ENCODE data around the gene GTF2F2.

The GTF2F2 gene

DNA sequence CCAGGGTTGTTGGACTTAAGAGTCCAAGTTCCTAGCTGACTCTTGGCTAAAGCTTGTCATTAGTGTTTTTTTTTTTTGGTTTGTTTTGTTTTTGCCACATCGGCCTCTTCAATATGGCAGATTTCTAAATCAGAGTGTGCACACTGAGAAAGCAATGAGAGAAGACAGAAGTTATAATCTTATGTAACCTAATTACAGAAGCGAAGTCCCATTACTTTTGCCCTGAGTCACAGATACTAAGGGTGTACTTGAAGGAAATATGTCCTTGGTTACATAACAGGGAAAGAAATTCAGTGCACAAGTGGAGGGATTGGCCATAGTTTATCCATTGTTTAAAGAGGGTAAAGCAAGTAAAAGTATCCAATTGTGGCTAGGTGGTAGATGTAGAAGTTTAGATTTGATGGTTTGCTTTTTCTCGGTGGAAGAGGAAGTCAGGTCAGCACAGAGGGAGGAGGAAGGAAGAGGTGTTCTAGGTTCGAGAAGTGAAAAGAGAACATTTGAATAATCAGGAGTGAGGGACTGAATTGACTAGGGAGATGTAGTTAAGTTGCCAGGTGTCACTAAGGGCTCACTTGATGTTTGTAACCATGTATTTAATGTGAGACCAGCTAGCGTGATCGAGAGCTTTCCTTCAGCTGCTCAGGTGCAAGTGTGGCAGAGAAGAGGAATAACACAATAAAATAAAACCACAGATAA lies 12.2 kb downstream of the GTF2F2 start:
- no peak for DNase-seq

DNA sequence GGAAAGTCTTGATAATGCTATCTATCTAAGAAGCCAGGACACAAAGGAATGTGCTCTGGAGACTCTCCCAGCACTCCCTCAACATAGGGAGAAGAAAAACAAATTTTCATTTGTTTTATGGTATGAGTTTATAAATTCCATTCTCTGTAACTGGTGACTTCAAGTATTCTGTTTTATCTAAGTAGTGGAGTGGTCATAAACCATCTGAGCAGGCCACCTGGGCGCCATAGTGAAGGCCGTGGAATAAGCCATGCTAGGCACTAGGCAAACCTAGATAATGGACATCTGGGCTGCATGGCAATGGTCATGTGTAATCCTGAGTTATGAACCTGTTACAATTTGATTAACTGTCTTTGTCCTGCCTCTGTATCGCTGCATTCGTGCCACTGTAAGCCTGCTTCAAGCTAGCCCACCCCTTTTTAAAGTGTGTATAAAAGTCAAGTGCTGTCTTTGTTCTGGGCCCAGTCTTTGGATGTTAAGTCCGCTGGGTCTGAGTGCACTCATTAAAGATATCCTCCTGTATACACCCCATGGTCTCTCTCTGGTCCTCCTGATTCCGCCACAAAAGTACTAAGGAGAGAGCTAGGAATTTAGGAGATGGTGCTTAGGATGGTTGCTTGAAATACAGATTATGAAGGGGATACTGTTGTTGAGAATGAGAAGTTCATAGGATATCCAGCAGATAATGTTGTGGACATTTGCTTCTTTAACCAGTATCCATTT lies 13.2 kb downstream of the GTF2F2 start:
- no peak for DNase-seq

DNA sequence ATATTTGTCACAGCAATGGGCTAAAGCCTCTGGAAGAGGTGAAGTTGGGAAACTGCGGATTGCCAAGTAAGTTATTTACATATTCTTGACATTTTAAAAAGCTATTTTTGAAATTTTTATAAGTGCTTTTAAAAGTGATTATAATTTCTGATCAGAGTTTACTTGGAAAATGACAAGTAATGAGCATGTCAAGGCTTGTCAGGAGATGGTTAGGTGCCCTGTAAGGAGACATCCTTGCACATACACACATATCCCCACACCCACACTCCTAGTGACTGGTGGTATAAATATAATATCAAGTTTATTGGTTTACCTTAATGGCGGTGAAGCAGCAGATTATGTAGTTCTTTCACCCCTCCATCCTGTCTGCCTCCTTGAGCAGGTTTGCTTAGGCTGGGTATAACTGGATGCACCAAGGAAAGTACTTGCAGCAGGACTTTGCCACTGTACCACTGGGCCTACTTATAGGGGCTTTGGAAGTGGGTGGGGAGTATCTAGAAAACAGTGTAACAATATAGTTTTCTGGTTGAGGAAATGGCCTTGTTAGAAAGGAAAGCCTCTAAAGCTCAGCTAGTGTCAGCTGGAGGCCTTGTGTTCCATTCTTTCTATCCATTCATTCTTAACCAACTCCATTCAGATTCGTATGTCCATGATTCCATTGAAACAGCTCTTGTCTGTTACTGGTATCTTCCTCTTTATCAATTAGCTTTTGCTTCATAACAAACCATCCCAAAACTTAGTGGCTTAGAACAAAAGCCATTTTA lies 16.6 kb downstream of the GTF2F2 start:
- no peak for DNase-seq

DNA sequence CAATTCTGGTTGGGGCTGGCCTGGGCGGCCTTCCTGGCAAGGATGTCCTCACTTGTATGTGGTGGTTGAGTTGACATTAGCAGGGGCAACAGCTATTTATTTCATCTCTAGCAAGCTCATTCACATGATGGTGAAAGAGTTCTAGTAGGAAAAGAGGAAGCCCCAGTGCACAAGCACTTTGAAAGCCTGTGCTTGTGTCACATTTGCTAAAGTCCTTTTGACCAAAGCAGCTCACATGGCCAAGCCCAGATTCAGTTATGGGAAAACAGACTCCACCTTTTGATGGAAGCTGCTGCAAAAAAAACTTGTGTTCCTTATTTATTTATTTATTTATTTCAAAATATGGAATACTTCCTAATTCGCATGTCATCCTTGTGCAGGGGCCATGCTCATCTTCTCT lies 17.2 kb downstream of the GTF2F2 start:
- no peak for DNase-seq

DNA sequence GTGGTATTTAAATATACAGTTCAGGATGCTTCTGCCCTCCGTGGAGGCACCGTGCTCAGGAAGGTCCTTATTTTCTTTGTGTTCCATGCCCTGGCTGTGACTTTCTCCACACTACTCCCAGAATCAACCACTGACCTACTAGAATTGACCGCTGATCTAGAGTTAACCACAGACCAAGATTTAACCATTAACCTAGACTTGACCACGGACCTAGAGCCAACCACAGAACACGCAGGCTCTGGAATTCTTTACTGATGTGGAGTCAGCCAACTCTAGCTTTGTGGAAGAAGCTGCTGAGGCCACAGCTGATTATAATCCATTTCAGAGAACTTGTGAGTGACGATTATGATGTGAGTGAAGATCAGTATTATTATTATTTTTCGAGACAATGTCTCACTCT lies 18.0 kb downstream of the GTF2F2 start:
- no peak for DNase-seq

DNA sequence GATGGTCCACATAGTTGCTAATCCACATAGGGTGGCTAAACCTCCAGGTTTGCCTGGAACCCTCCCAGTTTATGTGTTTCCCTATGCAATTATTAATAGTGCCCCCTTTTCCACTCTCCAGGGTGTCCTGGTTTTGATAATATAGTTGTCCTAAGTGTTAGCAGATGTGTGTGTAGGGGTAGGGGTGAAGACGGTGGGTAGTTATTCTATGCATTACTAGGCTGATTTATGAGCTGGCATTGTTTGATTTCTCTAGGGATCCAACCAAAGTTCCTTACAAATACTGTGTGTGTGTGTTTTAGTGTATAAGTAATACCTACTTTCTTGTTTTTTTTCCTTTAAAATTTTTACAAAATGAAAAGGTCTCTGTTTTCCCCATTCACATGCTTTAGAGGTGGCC lies 21.1 kb downstream of the GTF2F2 start:
- no peak for DNase-seq

DNA sequence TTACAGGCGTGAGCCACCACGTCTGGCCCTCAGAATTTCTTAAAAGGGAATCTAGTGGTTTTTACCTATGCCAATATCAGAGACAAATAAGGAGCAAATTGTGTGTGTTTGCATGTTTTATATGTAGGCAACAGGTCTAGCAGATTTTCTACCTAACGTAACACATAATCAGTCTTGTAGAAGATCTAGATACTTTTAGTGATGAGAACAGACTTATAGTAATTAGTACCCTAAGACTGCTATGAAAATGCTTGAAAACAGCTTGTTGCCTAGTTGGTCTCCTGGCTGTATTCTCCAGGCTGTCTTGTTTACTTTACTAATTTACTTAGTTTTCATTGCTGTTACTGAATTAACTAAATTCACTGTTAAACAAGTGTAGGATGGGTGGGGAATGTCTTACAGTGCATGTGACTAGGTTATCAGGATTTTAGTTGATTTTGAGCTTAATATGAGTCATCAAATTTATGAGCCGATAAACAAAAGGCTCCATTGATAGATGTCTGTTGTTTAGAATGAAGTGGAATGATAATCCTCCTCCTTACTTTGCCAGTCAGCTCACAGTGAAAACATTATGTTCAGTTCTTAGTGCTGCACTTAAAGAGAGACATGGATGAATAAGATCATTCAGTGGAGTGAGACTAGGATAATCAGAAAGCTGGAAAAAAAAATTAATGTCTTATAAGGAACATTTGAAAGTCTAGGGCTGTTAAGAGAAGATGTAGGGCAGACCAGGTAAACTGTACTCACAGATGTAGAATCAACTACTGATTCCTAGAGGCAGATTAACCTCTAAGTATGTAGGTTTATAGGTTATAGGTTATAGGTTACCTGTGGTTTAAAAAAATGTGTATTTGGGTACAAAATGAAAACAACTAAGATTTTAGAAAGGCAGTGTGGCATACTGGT lies 22.4 kb downstream of the GTF2F2 start:
- DNase-seq: no peak

DNA sequence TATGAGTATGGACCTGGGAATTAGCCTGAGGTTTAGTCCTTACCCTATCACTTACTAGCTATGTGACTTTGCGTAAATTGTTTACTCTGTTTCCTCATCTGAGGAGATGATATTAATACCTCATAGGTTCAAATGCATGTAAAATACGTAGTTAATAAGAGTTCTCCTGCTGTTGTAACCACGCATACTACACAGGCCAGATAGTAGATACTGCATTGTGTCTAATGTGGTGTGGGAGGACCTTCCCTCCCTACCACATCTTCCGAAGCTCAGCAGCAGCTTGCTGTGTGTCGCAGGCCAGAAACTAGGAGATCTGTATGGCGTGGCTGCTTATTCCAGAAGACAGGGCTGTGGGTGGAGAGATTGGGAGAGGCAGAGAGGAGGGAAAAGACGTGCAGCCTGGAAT lies 23.0 kb downstream of the GTF2F2 start:
- no peak for DNase-seq

DNA sequence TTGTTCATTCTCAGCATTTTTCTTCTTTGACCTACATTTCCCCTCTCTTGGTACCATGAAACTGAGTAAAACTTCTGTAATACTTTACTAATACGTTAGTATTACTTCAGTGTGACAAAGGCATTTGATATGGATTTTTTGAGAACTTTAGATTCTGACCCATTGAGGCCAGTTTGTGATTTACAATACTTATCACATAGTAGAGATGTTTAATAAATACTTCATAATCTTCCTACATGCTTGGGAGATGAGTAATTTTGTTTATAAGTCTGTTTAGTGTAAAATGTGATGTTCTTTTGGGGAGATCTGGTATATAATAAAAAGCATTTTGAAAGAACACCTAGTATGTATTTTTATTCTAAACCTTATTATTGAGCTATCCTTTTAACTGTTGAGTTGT lies 29.7 kb downstream of the GTF2F2 start:
- DNase-seq: no peak

DNA sequence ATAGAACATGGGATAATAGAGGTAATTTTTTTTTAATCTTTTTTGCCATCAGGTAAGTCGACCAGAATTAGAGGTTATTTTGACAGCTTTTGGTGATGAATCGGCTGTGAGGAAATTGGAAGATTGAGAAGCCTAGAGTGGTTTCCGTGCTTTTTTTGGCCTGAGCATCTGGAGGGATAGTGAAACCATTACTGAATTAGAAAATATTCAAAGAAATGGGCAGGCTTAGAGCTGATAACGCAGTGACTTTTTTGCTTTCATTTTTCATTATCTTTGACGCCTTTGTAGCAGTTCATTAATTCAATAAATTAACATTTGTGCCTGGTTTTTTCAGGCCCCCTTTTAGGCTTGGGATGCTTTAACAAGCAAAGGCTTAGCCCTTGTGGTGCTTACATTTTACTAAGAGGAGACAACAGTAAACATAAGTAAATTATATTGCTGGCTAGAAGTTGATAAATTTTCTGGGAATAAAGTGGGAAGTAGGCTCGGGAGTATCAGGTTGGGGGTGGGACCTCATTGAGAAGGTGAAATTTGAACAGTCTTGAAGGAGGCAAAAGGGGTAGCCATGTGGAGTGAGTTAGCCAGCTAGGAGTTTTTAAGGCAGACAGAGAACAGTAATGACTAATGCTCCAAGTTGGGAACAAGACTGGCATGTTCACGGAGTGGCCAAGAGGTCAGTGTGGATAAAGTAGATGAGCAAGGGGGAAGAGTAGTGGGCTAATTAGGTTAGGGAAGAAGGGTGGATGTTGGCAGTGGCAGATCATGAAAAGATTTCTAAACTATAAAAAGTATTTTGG lies 36.5 kb downstream of the GTF2F2 start:
- DNase-seq: no peak

DNA sequence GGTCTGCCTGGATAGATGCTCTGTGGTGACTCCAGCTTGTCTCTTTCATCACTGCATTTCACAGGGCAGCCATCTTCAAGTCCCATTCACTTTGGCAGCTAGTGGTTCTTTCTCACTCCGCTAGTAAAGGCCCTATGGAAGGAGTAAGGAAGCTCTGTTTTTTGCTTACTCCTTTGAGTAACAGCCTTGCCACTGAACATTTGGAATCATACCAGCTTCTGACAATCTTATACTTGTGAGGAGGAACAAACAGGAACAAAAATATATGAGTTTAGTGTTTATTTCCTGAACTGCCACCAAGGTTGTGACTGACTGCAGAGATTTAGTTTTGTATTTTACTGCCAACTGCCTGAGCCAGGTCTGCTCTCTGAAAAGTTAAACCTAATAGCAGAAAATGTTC lies 41.9 kb downstream of the GTF2F2 start:
- no peak for DNase-seq

DNA sequence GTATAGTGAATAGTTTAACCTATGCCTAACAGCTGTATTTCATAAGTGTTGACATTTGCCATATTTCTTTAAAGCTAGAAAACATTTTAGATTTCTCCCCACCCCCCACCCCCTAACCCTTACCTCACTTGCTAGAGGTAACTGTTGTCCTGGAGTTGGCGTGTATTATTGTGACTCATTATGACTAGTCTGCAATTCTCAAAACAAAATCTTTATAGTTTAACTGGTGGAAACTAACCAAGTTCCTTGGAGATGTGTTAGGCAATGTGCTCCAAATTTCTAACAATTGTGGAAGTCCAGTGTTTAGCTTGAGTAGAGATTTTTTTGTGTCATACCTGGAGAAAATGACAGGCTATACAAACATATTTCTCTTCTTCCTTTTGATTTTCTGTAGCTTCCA lies 42.5 kb downstream of the GTF2F2 start:
- DNase-seq: no peak

DNA sequence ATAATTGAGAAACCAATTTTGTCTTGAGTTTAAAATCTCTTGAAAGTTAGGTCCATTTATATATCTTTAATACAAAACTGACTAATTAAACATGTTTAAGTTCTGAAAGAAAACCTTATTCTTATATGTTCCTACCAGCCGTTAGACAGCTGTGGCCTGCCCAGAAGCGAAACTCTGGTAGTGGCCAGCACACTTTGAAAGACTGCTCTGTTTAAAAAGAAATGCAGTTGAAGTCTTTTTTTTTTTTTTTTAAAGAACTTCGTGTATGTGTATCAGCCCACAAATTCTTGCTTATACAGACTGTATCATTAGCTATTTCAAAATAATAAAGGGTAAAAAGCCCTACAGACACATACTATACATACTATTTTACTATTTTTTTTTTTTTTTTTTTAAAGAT lies 46.5 kb downstream of the GTF2F2 start:
- DNase-seq: no peak

DNA sequence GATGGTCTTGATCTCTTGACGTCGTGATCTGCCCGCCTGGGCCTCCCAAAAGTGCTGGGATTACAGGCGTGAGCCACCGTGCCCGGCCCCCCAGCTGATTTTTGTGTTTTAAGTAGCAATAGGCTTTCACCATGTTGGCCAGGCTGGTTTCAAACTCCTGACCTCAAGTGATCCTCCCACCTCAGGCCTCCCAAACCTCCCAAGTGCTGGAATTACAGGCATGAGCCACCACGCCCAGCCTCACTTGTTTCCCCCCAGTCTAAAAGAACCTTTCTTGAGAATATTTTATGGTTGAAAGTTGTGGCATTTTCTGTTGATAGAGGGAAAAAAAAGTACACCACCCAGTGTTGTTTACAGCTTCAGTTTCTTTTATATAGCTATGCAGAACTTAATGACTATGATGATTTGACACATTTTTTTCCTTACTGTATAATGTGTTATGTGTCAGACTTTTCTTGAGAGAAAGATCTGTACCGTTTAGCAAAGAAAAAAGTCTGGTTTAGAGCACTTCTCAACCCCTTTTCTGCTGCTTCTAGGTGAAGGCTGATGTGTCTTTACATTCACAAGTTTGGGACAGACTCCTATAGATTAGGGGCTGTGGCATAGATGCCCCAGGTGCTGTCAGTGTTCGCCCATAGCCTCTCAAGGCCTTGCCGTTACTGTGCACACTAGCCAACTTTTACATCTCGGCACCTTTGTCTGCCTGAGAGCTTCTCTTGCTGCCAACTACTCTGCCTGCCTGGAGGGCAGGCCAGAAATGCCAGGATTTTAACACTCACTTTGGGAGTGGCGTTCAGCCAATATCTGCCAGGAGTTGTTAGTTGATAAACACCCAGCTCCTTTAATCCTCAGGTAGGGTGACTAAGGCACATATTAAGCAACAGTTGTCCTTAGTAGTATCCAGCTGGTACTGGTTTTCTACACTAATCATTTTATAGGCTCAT lies 47.6 kb downstream of the GTF2F2 start:
- no peak for DNase-seq

DNA sequence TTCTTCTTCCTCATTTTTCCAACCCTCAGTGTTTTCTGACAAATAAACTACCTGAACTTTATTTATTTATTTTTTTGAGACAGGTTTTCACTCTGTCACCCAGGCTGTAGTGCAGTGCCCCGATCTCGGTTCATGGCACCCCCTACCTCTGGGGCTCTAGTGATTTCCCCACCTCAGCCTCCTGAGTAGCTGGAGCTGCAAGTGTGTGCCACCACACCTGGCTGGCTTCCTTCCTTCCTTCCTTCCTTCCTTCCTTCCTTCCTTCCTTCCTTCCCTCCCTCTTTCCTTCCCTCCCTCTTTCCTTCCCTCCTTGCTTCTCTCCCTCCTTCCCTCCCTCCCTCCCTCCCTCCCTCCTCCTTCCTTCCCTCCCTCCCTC lies 48.2 kb downstream of the GTF2F2 start:
- no peak for DNase-seq

DNA sequence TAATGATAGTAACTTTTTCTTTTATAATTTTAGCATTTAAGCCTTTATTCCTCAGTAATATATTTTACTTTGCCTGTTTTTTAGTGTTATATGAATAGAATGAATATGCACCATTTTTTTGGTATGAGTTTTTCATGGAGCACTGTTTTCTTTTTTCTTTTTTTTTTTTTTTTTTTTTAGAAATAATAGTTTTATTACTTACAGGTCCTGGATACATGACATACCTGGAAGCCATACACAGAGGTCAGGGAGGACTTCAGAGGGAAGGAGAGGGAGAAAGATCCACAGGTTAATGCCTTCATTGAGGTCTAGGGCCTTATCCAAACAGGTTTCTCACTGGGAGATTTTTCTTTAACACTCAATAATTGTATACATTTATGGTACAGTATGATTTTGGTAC lies 54.2 kb downstream of the GTF2F2 start:
- DNase-seq: no peak

DNA sequence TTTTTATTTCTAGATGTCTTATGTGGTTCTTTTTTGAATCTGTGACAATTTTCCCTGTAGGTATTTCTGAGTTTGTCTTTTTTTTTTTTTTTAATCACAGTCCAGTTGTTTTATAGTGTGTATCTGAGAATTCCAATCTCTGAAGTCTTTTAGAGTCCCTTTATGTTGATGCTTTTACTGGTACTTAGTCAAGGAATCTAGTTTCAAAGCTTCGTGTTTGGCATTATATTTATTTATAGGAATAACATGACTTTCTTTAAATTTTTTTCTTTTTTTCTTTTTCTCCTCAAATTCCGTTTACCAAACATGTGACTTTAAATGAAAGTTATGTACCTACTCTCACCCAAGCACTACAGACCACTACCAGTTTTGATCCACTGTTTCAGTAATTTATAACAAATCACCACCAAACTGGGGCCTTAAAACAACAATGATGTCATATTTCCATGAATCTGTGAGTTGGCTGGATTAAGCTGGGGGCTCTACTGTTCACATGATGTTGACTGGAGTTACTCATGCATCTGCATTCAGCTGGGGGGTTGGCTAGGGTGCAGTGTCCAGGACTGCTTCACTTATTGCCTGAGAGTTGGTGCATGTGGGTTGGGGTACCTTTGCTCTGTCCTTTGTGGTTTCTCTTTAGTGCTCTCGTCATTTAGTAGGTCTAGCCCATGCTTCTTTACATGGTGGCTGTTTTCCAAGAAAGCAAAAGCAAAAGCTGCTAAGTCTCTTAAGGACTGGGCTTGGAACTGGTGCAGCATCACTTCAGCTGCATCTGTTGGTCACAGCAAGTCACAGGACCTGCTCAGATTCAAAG lies 58.2 kb downstream of the GTF2F2 start:
- no peak for DNase-seq

DNA sequence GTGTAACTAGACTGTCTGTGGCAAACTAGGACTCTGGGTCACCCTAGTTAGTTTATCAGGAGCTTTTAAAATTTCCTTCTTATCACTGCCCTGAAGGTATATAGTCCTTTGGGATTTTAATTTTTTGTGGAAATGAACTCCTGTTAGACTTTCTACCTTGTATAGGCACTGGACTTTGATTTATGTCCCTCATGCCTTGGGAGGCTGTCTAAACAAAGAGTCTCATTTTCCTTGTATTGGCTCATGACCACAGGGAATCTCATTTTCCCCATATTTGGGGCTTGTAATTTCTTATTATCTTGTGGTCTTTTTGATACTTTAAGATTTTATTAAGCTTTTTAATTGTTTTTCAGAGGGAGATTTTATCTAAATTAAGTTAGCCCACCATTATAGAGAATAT lies 59.1 kb downstream of the GTF2F2 start:
- DNase-seq: no peak

DNA sequence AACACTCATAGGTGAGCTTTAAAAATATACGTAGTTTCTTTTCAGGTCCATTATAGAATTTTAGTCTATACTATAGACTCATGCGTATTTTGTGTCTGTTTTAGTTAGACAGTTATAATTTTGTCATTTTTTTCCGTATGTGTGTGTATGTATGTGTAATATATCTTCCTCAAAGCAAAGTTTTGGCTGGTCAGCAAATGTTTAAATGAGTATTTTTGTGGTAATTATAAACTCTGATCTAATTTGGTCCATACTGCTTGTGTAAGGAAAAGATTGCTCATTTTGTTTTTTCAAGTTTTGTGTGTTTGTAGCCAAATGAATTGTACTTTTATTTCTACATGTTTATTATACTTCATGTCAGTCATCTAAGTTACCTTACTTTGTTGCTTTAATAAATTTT lies 60.0 kb downstream of the GTF2F2 start:
- DNase-seq: no peak

All from CD4-positive, alpha-beta T cell treated with Interleukin-15 for 1 hour (primary cell).